ENCODE results near the gene CA12.

GRCh38 chr15:63313825-63314224, 67.8 kb downstream of the CA12 start:
- TF ChIP-seq CTCF (IDR thresholded peaks at IDR 0.05) = no peak
- TF ChIP-seq EZH2 (IDR thresholded peaks at IDR 0.05; ENCODE audit: borderline replicate concordance, insufficient read depth, low read depth, low read length, poor library complexity, severe bottlenecking) = no peak
